Tibial artery (tissue), 4 donors: ENCODE data around the gene CCDC66.

Source experiments
- DNase-seq, 2 donors: peaks; one replicate each; pipeline ENCODE4 v3.0.0-alpha.2; 2019
- H3K27ac ChIP-seq, 2 donors: fragments of 200-600 bp; sonication (generic) in 1 of 2; 1 replicate in 1 of 2; 2 replicates in 1 of 2; pipeline ENCODE4 v1.5.1; 2018 to 2019; ENCODE audit warnings: mild to moderate bottlenecking in 1 of 2
- H3K27me3 ChIP-seq, 2 donors: fragments of 200-600 bp; sonication (generic) in 1 of 2; one replicate each; pipeline versions ENCODE4 v1.5.1 to v1.6.0; 2016 to 2019
- H3K36me3 ChIP-seq, 3 donors: fragments of 200-600 bp; sonication (generic) in 2 of 3; one replicate each; pipeline ENCODE4 v1.5.1; 2016 to 2019; ENCODE audit warnings: mild to moderate bottlenecking in 2 of 3
- H3K4me1 ChIP-seq, 4 donors: fragments of 200-600 bp; sonication (generic) in 2 of 4; 1 replicate in 3 of 4; 2 replicates in 1 of 4; pipeline ENCODE4 v1.5.1; 2016 to 2019
- H3K4me3 ChIP-seq, 2 donors: fragments of 200-600 bp; sonication (generic) in 1 of 2; 1 replicate in 1 of 2; 2 replicates in 1 of 2; pipeline ENCODE4 v1.5.1; 2018 to 2019; ENCODE audit warnings: mild to moderate bottlenecking in 2 of 2
- H3K9me3 ChIP-seq, 3 donors: fragments of 200-600 bp; sonication (generic) in 1 of 3; one replicate each; pipeline ENCODE4 v1.5.1; 2016 to 2019
- CTCF ChIP-seq, 2 experiments: fragments of 200-600 bp in 1 of 2; fragments of 450-650 bp in 1 of 2; IDR thresholded peaks; one replicate each; pipeline ENCODE4 v1.5.1; 2017 to 2019; ENCODE audit warnings: antibody characterized with exemption in 2 of 2, mild to moderate bottlenecking in 1 of 2, moderate library complexity in 1 of 2
- intact Hi-C: fragments of 100-400 bp; cut with DNase I; formaldehyde crosslinking; loops from one replicate; pipeline ENCODE4 v1.15.0; 2023; ENCODE audit warnings: low total_unique reads

Gene CCDC66

GRCh38 chr3:56612146-56612545 lies 55.2 kb downstream of the CCDC66 start:
- H3K36me3 ChIP-seq = peaks cover 22 to 46% (median 37%) of the 10 kb centered on the region in 3 donors
- intact Hi-C loops = no loop called here
- TF ChIP-seq CTCF (IDR thresholded peaks at IDR 0.05) = no peak

GRCh38 chr3:56613016-56613415 lies 56.0 kb downstream of the CCDC66 start:
- TF ChIP-seq CTCF (IDR thresholded peaks at IDR 0.05) = no peak
- H3K36me3 ChIP-seq = peaks cover 31 to 50% (median 40%) of the 10 kb centered on the region in 3 donors
- intact Hi-C loops = no loop called here

More at GRCh38 chr3:56612146-56612545, 55.2 kb downstream of the CCDC66 start:
- Histone ChIP-seq H3K4me1 (no peaks in the 10 kb centered on the region), H3K27me3 (no peaks in the 10 kb centered on the region), H3K4me3 (no peak overlapping the region), H3K9me3 (peaks cover 0 to under 1% (median 0%) of the 10 kb centered on the region in 3 donors), H3K27ac (no peak overlapping the region)
- no peak for DNase-seq

GRCh38 chr3:56616478-56617006 lies 59.6 kb downstream of the CCDC66 start:
- DNase-seq = no peak
- Histone ChIP-seq H3K4me1 (no peaks in the 10 kb centered on the region), H3K27me3 (no peaks in the 10 kb centered on the region), H3K4me3 (no peak overlapping the region), H3K27ac (no peak overlapping the region), H3K36me3 (peaks cover 59 to 76% (median 63%) of the 10 kb centered on the region in 3 donors), H3K9me3 (no peaks in the 10 kb centered on the region)
- no peak for TF ChIP-seq CTCF (IDR thresholded peaks at IDR 0.05)
- intact Hi-C loops = no loop called here

More at GRCh38 chr3:56613016-56613415, 56.0 kb downstream of the CCDC66 start:
- Histone ChIP-seq H3K4me3 (no peak overlapping the region), H3K27ac (no peak overlapping the region), H3K9me3 (no peaks in the 10 kb centered on the region), H3K27me3 (no peaks in the 10 kb centered on the region), H3K4me1 (no peaks in the 10 kb centered on the region)
- no peak for DNase-seq

- intact Hi-C loops = no loop called here
- DNase-seq = no peak
- H3K9me3 ChIP-seq = no peaks in the 10 kb centered on the region
- H3K27ac ChIP-seq = no peak overlapping the region
- H3K4me1 ChIP-seq = no peaks in the 10 kb centered on the region
- no peaks in the 10 kb centered on the region for H3K27me3 ChIP-seq
- peaks cover 63 to 91% (median 80%) of the 10 kb centered on the region in 3 donors for H3K36me3 ChIP-seq
- no peak overlapping the region for H3K4me3 ChIP-seq
- TF ChIP-seq CTCF (IDR thresholded peaks at IDR 0.05) = no peak
These were observed 63.4 kb downstream of the CCDC66 start for GRCh38 chr3:56620371-56620770.

GRCh38 chr3:56621681-56622080 lies 64.7 kb downstream of the CCDC66 start:
- H3K27me3 ChIP-seq = no peaks in the 10 kb centered on the region
- H3K27ac ChIP-seq = no peak overlapping the region
- TF ChIP-seq CTCF (IDR thresholded peaks at IDR 0.05) = no peak
- H3K4me3 ChIP-seq = no peak overlapping the region
- DNase-seq = no peak
- no peaks in the 10 kb centered on the region for H3K9me3 ChIP-seq
- no peaks in the 10 kb centered on the region for H3K4me1 ChIP-seq
- peaks cover 70 to 89% (median 84%) of the 10 kb centered on the region in 3 donors for H3K36me3 ChIP-seq
- intact Hi-C loops = no loop called here

- DNase-seq = no peak
- no peak overlapping the region for H3K4me3 ChIP-seq
- peaks cover 68 to 85% (median 81%) of the 10 kb centered on the region in 3 donors for H3K36me3 ChIP-seq
- no peak for TF ChIP-seq CTCF (IDR thresholded peaks at IDR 0.05)
- intact Hi-C loops = no loop called here
- H3K4me1 ChIP-seq = no peaks in the 10 kb centered on the region
- no peak overlapping the region for H3K27ac ChIP-seq
- no peaks in the 10 kb centered on the region for H3K27me3 ChIP-seq
- H3K9me3 ChIP-seq = no peaks in the 10 kb centered on the region
These were observed 65.4 kb downstream of the CCDC66 start for GRCh38 chr3:56622381-56622780.
